SKM-1 (cell line): ENCODE results near the gene DNAH12.
A peak's percentile ranks its signal among the peaks of the same experiment; 100 is the strongest.

Experiments used
- DNase-seq: peaks from one replicate; lab custom pipeline; 2025; ENCODE audit not compliant: unreplicated experiment; lab: John Stamatoyannopoulos, UW

DNAH12 gene

GRCh38 chr3:57544181-57545125, at the start of gene DNAH12:
Gene DNAH12, minus strand, starts transcription at chr3:57544344. Its CDS starts 1,474 bp downstream, at chr3:57542870.
- DNase-seq, result no peak

DNA sequence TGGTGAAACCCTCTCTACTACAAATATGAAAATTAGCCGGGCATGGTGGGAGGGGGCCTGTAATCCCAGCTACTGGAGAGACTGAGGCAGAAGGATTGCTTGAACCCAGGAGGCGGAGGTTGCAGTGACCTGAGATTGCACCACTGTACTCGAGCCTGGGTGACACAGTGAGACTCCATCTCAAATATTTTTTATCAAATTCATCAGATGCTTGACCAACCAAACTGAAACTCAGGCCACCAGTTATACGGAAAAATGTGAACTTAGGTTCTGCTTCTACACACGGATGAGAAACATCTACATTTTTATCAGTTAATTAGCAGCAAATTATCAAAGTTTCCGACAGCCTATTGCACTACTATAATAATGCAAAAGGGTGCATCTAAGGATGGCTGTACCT, 48.2 kb upstream of the DNAH12 start:
- DNase-seq, result no peak

DNA sequence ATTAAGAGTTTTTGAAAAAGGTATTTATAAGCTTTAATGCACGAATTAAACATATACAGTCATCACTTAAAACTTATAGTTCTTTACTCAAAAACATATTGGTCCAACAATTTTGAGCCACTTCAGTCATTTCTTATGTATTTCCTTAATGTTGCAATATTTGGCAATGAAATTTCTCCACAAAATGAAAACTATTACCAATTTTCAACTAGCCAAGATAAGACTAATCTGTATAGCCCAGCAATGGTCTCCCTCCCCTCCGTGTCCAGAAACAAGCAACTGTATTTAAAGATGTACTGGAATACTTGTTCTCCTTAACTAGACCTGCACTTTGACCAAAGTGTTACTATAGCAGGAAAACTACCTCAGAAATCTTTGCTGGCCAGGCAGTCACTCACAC, 43.8 kb upstream of the DNAH12 start:
- no peak for DNase-seq

DNA sequence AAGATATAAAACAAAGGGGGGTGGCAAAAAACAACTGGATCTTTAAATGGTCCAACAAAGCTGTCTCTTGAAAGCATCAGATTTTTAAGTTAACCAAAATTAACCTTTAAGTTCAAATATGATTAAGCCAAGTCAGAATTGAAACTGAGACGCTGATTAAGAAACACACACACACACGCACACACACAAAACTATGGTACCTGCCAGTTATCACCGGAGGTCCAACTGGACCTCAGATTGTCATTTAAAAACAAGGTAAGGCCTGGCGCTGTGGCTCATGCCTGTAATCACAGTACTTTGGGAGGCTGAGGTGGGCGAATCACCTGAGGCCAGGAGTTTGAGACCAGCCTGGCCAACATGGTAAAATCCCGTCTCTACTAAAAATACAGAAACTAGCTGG, 42.6 kb upstream of the DNAH12 start:
- DNase-seq, result no peak

DNA sequence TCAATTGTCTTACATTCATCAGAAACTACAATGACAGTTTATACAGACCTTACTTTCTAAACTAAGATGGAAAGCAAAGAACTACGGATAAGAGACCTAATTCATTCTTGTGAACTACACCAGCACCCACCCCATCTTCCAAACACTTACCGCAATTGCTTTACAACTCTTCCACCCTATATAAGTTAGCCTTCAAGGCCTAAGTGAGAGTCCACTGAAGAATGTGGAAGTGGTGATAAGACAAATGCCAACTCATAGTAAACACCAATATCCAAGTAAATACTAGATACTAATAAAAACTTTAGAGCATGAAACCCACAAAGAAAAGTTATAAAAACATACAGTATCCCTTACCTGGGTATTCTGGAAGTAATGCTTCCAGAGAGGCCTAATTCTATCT, 39.4 kb upstream of the DNAH12 start:
- DNase-seq, result no peak

DNA sequence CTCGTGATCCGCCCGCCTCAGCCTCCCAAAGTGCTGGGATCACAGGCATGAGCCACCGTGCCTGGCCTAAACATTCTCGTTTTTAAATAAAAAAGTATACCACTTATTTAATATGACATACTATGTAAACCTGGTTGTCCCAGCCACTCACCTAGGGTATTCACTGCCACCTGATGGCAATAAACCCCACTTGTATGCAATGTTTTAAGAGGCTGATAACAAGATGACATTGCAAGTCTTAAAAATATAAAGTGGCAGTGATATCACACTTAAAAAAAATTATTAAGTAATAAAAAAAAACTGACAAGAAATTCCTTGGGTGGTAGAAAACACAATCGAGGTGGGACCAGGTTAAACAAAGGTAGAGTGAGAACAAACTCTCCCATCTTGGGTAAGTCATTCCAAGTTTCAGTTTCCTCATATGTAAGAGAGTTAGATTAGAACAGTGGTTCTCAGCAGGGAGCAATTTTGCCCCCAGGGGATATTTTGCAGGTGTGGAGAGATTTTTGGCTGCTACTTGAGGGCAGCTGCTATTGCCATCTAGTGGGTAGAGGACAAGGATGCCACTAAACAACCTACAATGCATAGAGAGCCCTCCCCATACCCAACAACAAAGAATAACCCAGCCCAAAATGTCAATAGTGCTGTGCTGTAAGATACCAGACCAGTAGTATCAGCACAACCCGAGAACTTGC, 38.5 kb upstream of the DNAH12 start:
- DNase-seq, result no peak

DNA sequence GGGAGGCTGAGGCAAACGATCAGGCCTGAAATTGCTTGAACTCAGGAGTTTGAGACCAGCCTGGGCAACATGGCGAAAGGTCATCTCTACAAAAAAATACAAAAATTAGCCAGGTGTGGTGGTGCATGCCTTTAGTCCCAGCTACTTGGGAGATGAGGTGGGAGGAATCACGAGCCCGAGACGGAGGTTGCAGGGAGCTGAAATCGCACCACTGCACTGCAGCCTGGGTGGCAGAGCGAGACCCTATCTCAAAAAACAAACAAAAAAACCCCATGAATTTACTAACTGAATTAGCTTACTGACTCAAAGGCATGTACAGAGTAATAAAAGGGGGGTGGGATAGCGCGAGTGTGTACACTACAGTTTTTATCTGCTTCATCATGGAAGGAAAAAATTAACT, 33.7 kb upstream of the DNAH12 start:
- no peak for DNase-seq

- DNase-seq, result no peak
Measured at GRCh38 chr3:57575966-57576626, 32.0 kb upstream of the DNAH12 start.

DNA sequence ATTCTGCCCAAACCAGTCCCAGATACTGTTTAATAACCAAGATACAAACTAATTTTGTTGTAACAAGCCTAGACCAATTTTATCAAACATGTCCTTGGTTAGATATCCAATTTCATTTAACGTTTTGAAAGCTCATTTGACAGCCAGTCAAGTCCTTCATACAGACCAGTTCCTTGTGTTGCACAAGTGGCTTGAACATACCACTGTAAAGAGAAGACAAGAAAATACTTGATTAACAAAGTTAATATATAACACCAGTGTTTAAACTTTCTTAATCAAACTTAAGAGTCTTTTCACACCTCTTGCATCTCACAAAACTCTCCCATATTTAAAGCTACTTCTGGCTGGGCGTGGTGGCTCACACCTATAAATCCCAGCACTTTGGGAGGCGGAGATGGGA, 28.0 kb upstream of the DNAH12 start:
- no peak for DNase-seq

- no peak for DNase-seq
Measured at GRCh38 chr3:57570878-57571277, 26.7 kb upstream of the DNAH12 start.

GRCh38 chr3:57569859-57570450, 25.8 kb upstream of the DNAH12 start:
- DNase-seq, result no peak

GRCh38 chr3:57559526-57559925, 15.4 kb upstream of the DNAH12 start:
- no peak for DNase-seq

- no peak for DNase-seq
Measured at GRCh38 chr3:57557085-57557537, 13.0 kb upstream of the DNAH12 start.

GRCh38 chr3:57556459-57557084, 12.4 kb upstream of the DNAH12 start:
- no peak for DNase-seq

DNA sequence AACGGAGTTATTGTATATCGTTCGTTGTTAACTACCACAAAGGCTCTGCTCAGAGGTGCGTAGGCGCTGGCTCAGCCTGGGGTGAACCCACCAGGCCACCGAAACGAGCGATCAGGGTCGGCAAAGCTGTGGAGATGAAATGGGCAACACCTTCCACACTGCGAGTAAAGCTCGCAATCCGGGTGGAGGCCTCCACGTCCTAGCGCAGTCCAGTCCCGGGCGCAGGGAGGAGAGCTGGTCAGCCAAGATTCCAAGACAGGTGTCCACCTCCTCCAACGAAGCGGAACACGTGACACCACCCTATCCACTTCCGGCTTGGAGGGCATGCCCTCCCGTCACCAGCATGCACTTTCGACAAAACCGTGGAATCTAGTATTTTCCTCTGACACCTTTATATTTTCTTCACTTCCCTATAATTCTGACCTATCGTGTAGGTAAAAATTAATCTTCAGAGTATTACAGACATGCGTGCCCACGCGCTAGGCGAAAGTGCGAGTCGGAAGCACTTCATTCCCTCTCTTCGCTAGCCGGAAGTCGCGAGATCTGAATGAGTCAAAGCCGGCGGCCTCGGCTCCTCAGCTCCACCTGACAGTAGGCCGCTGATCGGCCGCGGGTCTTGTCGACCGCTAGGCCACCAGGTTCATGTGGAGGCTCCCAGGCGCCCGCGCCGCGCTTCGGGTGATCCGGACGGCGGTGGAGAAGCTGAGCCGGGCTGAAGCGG, 11.8 kb upstream of the DNAH12 start, which contains the start of gene PDE12:
Gene PDE12 (plus strand): TSS at position 537 of the 721 bp plus-strand sequence. CDS start 106 bp downstream, at position 643.
- peak; percentile 87 for DNase-seq

GRCh38 chr3:57555306-57555705, 11.2 kb upstream of the DNAH12 start:
- DNase-seq, result no peak

- DNase-seq, result no peak
Measured at GRCh38 chr3:57546616-57547015, 2.5 kb upstream of the DNAH12 start.

- DNase-seq, result no peak
Measured at GRCh38 chr3:57545636-57546268, 1.6 kb upstream of the DNAH12 start.

DNA sequence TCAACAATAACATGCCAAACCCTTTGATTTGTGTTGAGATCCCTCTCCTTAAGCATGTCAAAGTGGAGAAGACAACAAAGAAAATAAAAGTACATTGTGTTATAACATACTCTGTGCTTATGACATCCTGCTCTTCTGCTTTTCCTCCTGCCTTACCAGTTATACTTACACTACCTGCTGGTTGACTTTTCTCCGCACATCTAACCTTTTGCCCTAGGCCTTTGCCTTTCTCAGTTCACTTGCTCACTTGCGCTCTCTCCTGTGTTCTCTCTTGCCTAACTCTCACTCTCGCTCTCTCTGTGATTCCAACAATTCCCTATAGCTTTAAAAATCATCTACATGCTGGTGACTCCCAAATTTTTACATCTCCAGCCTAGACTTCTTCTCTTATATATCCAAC, 5.7 kb downstream of the DNAH12 start:
- no peak for DNase-seq
